CD14-positive monocyte (primary cell): ENCODE data around the gene TANGO2. TPM values are rescaled to one million over a fixed set of nuclear protein-coding genes. Genes with fewer than 3 reads are reported as not detected.

Source experiments
- DNase-seq, 3 donors: peaks; one replicate each; pipeline ENCODE4 v3.0.0-alpha.2; 2011 to 2022
- H2AFZ ChIP-seq: 2 replicates; pipeline ENCODE4 v1.6.0; 2012; ENCODE audit warnings: mild to moderate bottlenecking, low read depth, low read length, inconsistent platforms; ENCODE audit not compliant: insufficient read depth, poor library complexity, severe bottlenecking
- H3K27ac ChIP-seq, 2 donors: 1 replicate in 1 of 2; 2 replicates in 1 of 2; pipeline ENCODE4 v1.5.1; 2012 to 2013; ENCODE audit warnings: low read length in 2 of 2, control low read depth in 1 of 2, inconsistent platforms in 1 of 2, low read depth in 1 of 2, mild to moderate bottlenecking in 1 of 2
- H3K27me3 ChIP-seq, 2 donors: one replicate each; pipeline versions ENCODE4 v1.6.0 to v1.6.1; 2011 to 2013; ENCODE audit warnings: low read length in 2 of 2; ENCODE audit not compliant: control insufficient read depth in 2 of 2, insufficient read depth in 2 of 2
- H3K36me3 ChIP-seq, 2 donors: replicated peaks in 1 of 2; 1 replicate in 1 of 2; 2 replicates in 1 of 2; pipeline versions ENCODE4 v1.5.1 to v1.6.1; 2012 to 2013; ENCODE audit warnings: low read length in 2 of 2, control low read depth in 1 of 2, inconsistent platforms in 1 of 2, mild to moderate bottlenecking in 1 of 2; ENCODE audit not compliant: insufficient read depth in 2 of 2, control insufficient read depth in 1 of 2
- H3K4me1 ChIP-seq, 2 donors: 1 replicate in 1 of 2; 2 replicates in 1 of 2; pipeline versions ENCODE4 v1.5.1 to v1.6.1; 2012 to 2013; ENCODE audit warnings: low read length in 2 of 2, control low read depth in 1 of 2, inconsistent platforms in 1 of 2, mild to moderate bottlenecking in 1 of 2, moderate library complexity in 1 of 2; ENCODE audit not compliant: insufficient read depth in 2 of 2, control insufficient read depth in 1 of 2
- H3K4me2 ChIP-seq: replicated peaks from 2 replicates; pipeline ENCODE3; 2012; ENCODE audit warnings: low read length, moderate library complexity, mild to moderate bottlenecking; ENCODE audit not compliant: poor library complexity, severe bottlenecking; ENCODE audit errors: extremely low read depth
- H3K4me3 ChIP-seq, 3 experiments: fragments of 200-600 bp in 1 of 3; sonication (generic) in 1 of 3; replicated peaks in 1 of 3; 1 replicate in 2 of 3; 2 replicates in 1 of 3; pipeline ENCODE4 v1.5.1; 2011 to 2013; ENCODE audit warnings: low read length in 3 of 3, mild to moderate bottlenecking in 3 of 3, control low read depth in 2 of 3, low read depth in 2 of 3, inconsistent platforms in 1 of 3, moderate library complexity in 1 of 3
- H3K79me2 ChIP-seq: 2 replicates; pipeline ENCODE4 v1.6.0; 2012; ENCODE audit warnings: mild to moderate bottlenecking, control low read depth, inconsistent platforms, low read length, moderate library complexity; ENCODE audit not compliant: insufficient read depth
- H3K9ac ChIP-seq: 2 replicates; pipeline ENCODE4 v1.6.0; 2017; ENCODE audit warnings: low read length, mild to moderate bottlenecking; ENCODE audit not compliant: insufficient read depth, poor library complexity, severe bottlenecking
- H3K9me3 ChIP-seq, 2 donors: replicated peaks in 1 of 2; 1 replicate in 1 of 2; 2 replicates in 1 of 2; pipeline versions ENCODE4 v1.5.1 to v1.6.1; 2012 to 2013; ENCODE audit warnings: low read length in 2 of 2, control low read depth in 1 of 2; ENCODE audit not compliant: control insufficient read depth in 1 of 2, insufficient read depth in 1 of 2
- H4K20me1 ChIP-seq: 2 replicates; pipeline ENCODE4 v1.6.0; 2012; ENCODE audit warnings: mild to moderate bottlenecking, low read length, control low read depth, moderate library complexity; ENCODE audit not compliant: insufficient read depth
- H3K27ac Mint-ChIP-seq, 7 donors: one replicate each; pipeline ENCODE4 v1.8.0; 2020; ENCODE audit warnings: mild to moderate bottlenecking in 7 of 7, mixed read lengths in 7 of 7, moderate library complexity in 6 of 7, inconsistent platforms in 2 of 7
- H3K27me3 Mint-ChIP-seq, 3 donors: one replicate each; pipeline ENCODE4 v1.8.0; 2021 to 2022; ENCODE audit warnings: low read depth in 3 of 3, mild to moderate bottlenecking in 3 of 3, mixed read lengths in 3 of 3, moderate library complexity in 3 of 3, inconsistent platforms in 1 of 3
- H3K36me3 Mint-ChIP-seq, 2 donors: one replicate each; pipeline ENCODE4 v1.8.0; 2020; ENCODE audit warnings: mixed read lengths in 2 of 2, inconsistent platforms in 1 of 2, mild to moderate bottlenecking in 1 of 2
- H3K4me1 Mint-ChIP-seq: one replicate; pipeline ENCODE4 v1.8.0; 2020; ENCODE audit warnings: mild to moderate bottlenecking, mixed read lengths
- H3K4me3 Mint-ChIP-seq, 2 donors: one replicate each; pipeline ENCODE4 v1.8.0; 2020; ENCODE audit warnings: mild to moderate bottlenecking in 2 of 2, mixed read lengths in 2 of 2, moderate library complexity in 1 of 2
- H3K9me3 Mint-ChIP-seq, 7 donors: one replicate each; pipeline ENCODE4 v1.8.0; 2020 to 2022; ENCODE audit warnings: mixed read lengths in 7 of 7, mild to moderate bottlenecking in 6 of 7, moderate library complexity in 6 of 7, inconsistent platforms in 2 of 7
- WGBS: methylation state at CpG from one replicate; pipeline ENCODE4 v1.1.5; 2013; ENCODE audit warnings: missing lambda C conversion rate; ENCODE audit not compliant: insufficient coverage; 5-methylcytosine and 5-hydroxymethylcytosine counted together
- intact Hi-C, 2 donors: fragments of 100-400 bp; cut with micrococcal nuclease; formaldehyde crosslinking; loops; one replicate each; pipeline versions ENCODE4 v1.15.0 to v1.15.1; 2023
- polyA plus RNA-seq, 3 donors: library from polyadenylated mRNA; depleted of rRNA in 1 of 3; unstranded in 2 of 3; stranded (reverse) in 1 of 3; fragments of 300-500 nt in 2 of 3; fragments of >200 nt in 1 of 3; fragmentation: Illumina TruSeq in 2 of 3; gene quantifications; 1 replicate in 2 of 3; 2 replicates in 1 of 3; pipeline ENCODE4 v1.2.3, GENCODE V29; 2012 to 2021
- TF ChIP-seq, protein P1 (sequence below): fragments of 200-600 bp; IDR thresholded peaks from one replicate; pipeline ENCODE4 v1.8.0; 2022; ENCODE audit warnings: antibody characterized with exemption, mild to moderate bottlenecking

The TANGO2 gene
- polyA plus RNA-seq, 3 donors: 56.4 to 94.9 (median 58.2) TPM

DNA sequence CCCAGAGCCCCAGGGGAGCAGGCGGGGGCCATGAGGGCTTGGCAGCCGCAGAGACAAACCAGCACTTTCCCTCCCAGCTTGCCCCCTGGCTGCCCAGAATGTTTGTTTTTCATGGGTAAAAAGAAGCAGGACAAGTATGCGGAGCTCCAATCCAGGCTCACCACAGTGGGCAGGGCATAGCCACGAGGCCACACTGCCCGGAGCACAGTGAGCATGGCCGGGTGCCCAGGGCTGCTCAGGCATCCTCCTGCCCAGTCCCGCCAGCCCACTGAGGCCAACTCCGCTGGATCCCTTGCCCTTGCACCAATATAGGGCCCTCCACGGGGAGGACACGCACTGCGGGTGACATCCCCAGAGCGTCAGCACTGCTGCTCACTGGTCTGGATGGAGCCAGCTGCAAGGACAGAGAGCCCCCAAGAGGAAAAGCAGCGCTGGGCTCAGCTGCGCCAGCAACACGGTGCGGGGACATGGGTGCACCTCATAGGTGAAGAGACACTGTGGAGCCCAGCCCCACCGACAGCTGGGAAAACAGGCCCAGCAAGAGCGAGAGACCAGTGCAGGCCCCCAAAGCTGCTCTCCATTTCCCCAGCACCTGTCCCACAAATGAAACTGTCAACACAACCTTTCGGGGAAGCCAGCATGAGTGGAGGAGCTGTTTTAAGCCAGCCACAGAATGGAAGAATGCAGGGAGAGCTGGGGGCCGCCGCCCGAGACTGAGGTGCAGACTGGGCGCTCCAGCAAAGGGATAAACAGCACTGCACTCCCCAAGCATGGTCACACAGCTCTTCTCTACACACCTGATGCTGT lies 29.1 kb upstream of the TANGO2 start:
- intact Hi-C loops: no loop called here
- Histone ChIP-seq H3K4me2 (no peak overlapping the region), H3K4me1 (peaks cover 0 to under 1% of the 10 kb centered on the region in 2 donors), H3K27ac (no peak overlapping the region), H3K36me3 (no peaks in the 10 kb centered on the region), H3K9me3 (no peaks in the 10 kb centered on the region), H4K20me1 (no peaks in the 10 kb centered on the region), H3K79me2 (no peaks in the 10 kb centered on the region), H3K9ac (no peak overlapping the region), H2AFZ (no peak overlapping the region), H3K27me3 (no peaks in the 10 kb centered on the region), H3K4me3 (no peak overlapping the region)
- TF ChIP-seq, protein P1, sequence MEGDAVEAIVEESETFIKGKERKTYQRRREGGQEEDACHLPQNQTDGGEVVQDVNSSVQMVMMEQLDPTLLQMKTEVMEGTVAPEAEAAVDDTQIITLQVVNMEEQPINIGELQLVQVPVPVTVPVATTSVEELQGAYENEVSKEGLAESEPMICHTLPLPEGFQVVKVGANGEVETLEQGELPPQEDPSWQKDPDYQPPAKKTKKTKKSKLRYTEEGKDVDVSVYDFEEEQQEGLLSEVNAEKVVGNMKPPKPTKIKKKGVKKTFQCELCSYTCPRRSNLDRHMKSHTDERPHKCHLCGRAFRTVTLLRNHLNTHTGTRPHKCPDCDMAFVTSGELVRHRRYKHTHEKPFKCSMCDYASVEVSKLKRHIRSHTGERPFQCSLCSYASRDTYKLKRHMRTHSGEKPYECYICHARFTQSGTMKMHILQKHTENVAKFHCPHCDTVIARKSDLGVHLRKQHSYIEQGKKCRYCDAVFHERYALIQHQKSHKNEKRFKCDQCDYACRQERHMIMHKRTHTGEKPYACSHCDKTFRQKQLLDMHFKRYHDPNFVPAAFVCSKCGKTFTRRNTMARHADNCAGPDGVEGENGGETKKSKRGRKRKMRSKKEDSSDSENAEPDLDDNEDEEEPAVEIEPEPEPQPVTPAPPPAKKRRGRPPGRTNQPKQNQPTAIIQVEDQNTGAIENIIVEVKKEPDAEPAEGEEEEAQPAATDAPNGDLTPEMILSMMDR: no peak
- DNase-seq: no peak
- Mint-ChIP-seq H3K9me3 (peaks cover 0 to 3% (median 0%) of the 10 kb centered on the region in 7 donors), H3K4me1 (no peaks in the 10 kb centered on the region), H3K27me3 (peaks cover 0 to 12% (median 0%) of the 10 kb centered on the region in 3 donors), H3K27ac (no peak overlapping the region), H3K4me3 (no peak overlapping the region), H3K36me3 (no peaks in the 10 kb centered on the region)
- WGBS: 97% methylated on average over 19 of the region's 23 CpGs

DNA sequence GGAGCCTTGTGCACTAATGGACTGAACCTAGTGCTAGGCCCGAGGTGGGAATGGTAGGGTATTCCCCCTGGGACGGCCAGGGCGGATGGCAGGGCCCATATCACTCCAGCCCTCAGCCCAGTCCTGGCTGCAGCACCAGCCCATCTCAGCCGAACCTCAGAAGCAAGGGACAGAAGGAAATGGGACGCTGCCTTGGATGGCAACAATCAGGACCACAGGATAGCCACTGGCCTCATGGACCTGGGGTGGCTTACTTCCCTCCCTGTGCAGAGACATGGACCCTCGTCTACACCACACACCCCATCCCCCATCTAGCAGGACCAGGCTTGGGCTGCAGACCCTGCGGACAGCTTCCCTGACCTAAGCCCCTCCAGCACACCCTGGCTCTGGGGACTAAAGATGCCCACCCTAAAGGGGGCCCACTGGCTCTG lies 28.4 kb upstream of the TANGO2 start:
- Histone ChIP-seq H3K9me3 (no peaks in the 10 kb centered on the region), H3K27me3 (no peaks in the 10 kb centered on the region), H3K4me1 (no peaks in the 10 kb centered on the region), H3K27ac (no peak overlapping the region), H4K20me1 (no peaks in the 10 kb centered on the region), H3K36me3 (no peaks in the 10 kb centered on the region), H3K9ac (no peak overlapping the region), H3K4me3 (no peak overlapping the region), H2AFZ (no peak overlapping the region), H3K79me2 (no peaks in the 10 kb centered on the region), H3K4me2 (no peak overlapping the region)
- Mint-ChIP-seq H3K27me3 (peaks cover 0 to 13% (median 0%) of the 10 kb centered on the region in 3 donors), H3K36me3 (no peaks in the 10 kb centered on the region), H3K27ac (no peak overlapping the region), H3K4me3 (no peak overlapping the region), H3K9me3 (peaks cover 0 to 2% (median 0%) of the 10 kb centered on the region in 7 donors), H3K4me1 (no peaks in the 10 kb centered on the region)
- intact Hi-C loops: no loop called here
- no peak for DNase-seq
- TF ChIP-seq, protein P1: no peak
- WGBS: 93% methylated on average over 5 of the region's 7 CpGs
